Ascending aorta (tissue), 2 donors: ENCODE measurements around the gene MYO1C. TPM values are rescaled to one million over a fixed set of nuclear protein-coding genes. Genes with fewer than 3 reads are reported as not detected.

Experiments used
- DNase-seq, 2 donors: peaks; one replicate each; pipeline ENCODE4 v3.0.0-alpha.2; 2019; ENCODE audit warnings: low spot score in 2 of 2
- H3K27ac ChIP-seq, 2 donors: fragments of 200-600 bp; sonication (generic); one replicate each; pipeline ENCODE4 v1.5.1; 2016 to 2017; ENCODE audit warnings: mild to moderate bottlenecking in 1 of 2
- H3K27me3 ChIP-seq: fragments of 200-600 bp; sonication (generic); one replicate; pipeline ENCODE4 v1.5.1; 2017
- H3K36me3 ChIP-seq, 2 donors: fragments of 200-600 bp; sonication (generic); one replicate each; pipeline ENCODE4 v1.5.1; 2016
- H3K4me1 ChIP-seq, 2 donors: fragments of 200-600 bp; sonication (generic); one replicate each; pipeline ENCODE4 v1.5.1; 2016 to 2017; ENCODE audit warnings: mild to moderate bottlenecking in 1 of 2
- H3K4me3 ChIP-seq, 2 donors: fragments of 200-600 bp; sonication (generic); one replicate each; pipeline ENCODE4 v1.5.1; 2016 to 2017; ENCODE audit warnings: mild to moderate bottlenecking in 1 of 2
- H3K9me3 ChIP-seq, 2 donors: fragments of 200-600 bp; sonication (generic); one replicate each; pipeline ENCODE4 v1.5.1; 2016
- CTCF ChIP-seq, 3 experiments: fragments of 200-600 bp in 2 of 3; fragments of 450-650 bp in 1 of 3; sonication (generic) in 2 of 3; IDR thresholded peaks; one replicate each; pipeline ENCODE4 v1.5.1; 2016 to 2019; ENCODE audit warnings: antibody characterized with exemption in 3 of 3, mild to moderate bottlenecking in 1 of 3, moderate library complexity in 1 of 3
- intact Hi-C: fragments of 100-400 bp; cut with DNase I; formaldehyde crosslinking; loops from one replicate; pipeline ENCODE4 v1.15.1; 2023
- total RNA-seq: library from RNA; depleted of rRNA; stranded (reverse); fragments of >200 nt; gene quantifications from one replicate; pipeline ENCODE4 v1.1.0, GENCODE V29; 2016

The MYO1C gene
- total RNA-seq, 1 donor from 2014 or later, result 251 TPM

- Histone ChIP-seq H3K9me3 (no peaks in the 10 kb centered on the region), H3K27ac (peak overlapping the region; percentile 23 to 99), H3K36me3 (peaks cover 52 to 58% of the 10 kb centered on the region in 2 donors), H3K4me3 (no peak overlapping the region), H3K4me1 (peaks cover 8 to 28% of the 10 kb centered on the region in 2 donors), H3K27me3 (no peaks in the 10 kb centered on the region)
- DNase-seq, result no peak
- TF ChIP-seq CTCF (IDR thresholded peaks at IDR 0.05), result no peak
- intact Hi-C loops, result loop anchor here (10.0 kb wide), 1 partner anchor 232 kb away; the partner anchor contains the start of gene TLCD2
These were observed 9.8 kb downstream of the MYO1C start for GRCh38 chr17:1482680-1483079.

- DNase-seq, result no peak
- TF ChIP-seq CTCF (IDR thresholded peaks at IDR 0.05), result no peak
- Histone ChIP-seq H3K4me3 (no peak overlapping the region), H3K36me3 (peaks cover 61 to 67% of the 10 kb centered on the region in 2 donors), H3K9me3 (no peaks in the 10 kb centered on the region), H3K27ac (peak overlapping the region in 1 of 2 donors; percentile 99), H3K27me3 (no peaks in the 10 kb centered on the region), H3K4me1 (peaks cover 4 to 21% of the 10 kb centered on the region in 2 donors)
- intact Hi-C loops, result loop anchor here (10.0 kb wide), 1 partner anchor 233 kb away; the partner anchor contains the start of gene TLCD2
These were observed 10.8 kb downstream of the MYO1C start for GRCh38 chr17:1481736-1482135.

GRCh38 chr17:1480747-1481465 lies 11.6 kb downstream of the MYO1C start:
- peaks cover 61 to 75% of the 10 kb centered on the region in 2 donors for H3K36me3 ChIP-seq
- H3K4me1 ChIP-seq, result peaks cover 4 to 21% of the 10 kb centered on the region in 2 donors
- no peak for DNase-seq
- H3K27ac ChIP-seq, result peak overlapping the region; percentile 30 to 99
- H3K27me3 ChIP-seq, result no peaks in the 10 kb centered on the region
- no peaks in the 10 kb centered on the region for H3K9me3 ChIP-seq
- TF ChIP-seq CTCF (IDR thresholded peaks at IDR 0.05), result no peak
- H3K4me3 ChIP-seq, result no peak overlapping the region
- intact Hi-C loops, result loop anchor here (10.0 kb wide), 1 partner anchor 234 kb away; the partner anchor contains the start of gene TLCD2

- H3K4me3 ChIP-seq, result no peak overlapping the region
- no peak for TF ChIP-seq CTCF (IDR thresholded peaks at IDR 0.05)
- intact Hi-C loops, result no loop called here
- H3K36me3 ChIP-seq, result peaks cover 75 to 92% of the 10 kb centered on the region in 2 donors
- no peak for DNase-seq
- H3K27me3 ChIP-seq, result no peaks in the 10 kb centered on the region
- no peak overlapping the region for H3K27ac ChIP-seq
- no peaks in the 10 kb centered on the region for H3K9me3 ChIP-seq
- H3K4me1 ChIP-seq, result peaks cover 4 to 11% of the 10 kb centered on the region in 2 donors
These were observed 14.1 kb downstream of the MYO1C start for GRCh38 chr17:1478418-1478817.

- peak overlapping the region; percentile 18 to 39 for H3K27ac ChIP-seq
- H3K27me3 ChIP-seq, result no peaks in the 10 kb centered on the region
- no peak for DNase-seq
- no peak for TF ChIP-seq CTCF (IDR thresholded peaks at IDR 0.05)
- peaks cover 0 to 8% of the 10 kb centered on the region in 2 donors for H3K4me1 ChIP-seq
- no peak overlapping the region for H3K4me3 ChIP-seq
- intact Hi-C loops, result no loop called here
- no peaks in the 10 kb centered on the region for H3K9me3 ChIP-seq
- peaks cover 83 to 97% of the 10 kb centered on the region in 2 donors for H3K36me3 ChIP-seq
These were observed 17.1 kb downstream of the MYO1C start for GRCh38 chr17:1475321-1475854.
